Activated T-cell treated with anti-CD3 and anti-CD28 coated beads, Interleukin-2, amount 50 U/mL, for 48 hours (primary cell): Measurements from ENCODE around the gene KCNK16.

Source experiments
- DNase-seq, 2 experiments: peaks; one replicate each; pipeline ENCODE4 v3.0.0-alpha.2; 2020

KCNK16 gene

GRCh38 chr6:39273406-39273821 lies 49.1 kb downstream of the KCNK16 start:
- no peak for DNase-seq

GRCh38 chr6:39269961-39270360 lies 52.5 kb downstream of the KCNK16 start:
- no peak for DNase-seq

DNA sequence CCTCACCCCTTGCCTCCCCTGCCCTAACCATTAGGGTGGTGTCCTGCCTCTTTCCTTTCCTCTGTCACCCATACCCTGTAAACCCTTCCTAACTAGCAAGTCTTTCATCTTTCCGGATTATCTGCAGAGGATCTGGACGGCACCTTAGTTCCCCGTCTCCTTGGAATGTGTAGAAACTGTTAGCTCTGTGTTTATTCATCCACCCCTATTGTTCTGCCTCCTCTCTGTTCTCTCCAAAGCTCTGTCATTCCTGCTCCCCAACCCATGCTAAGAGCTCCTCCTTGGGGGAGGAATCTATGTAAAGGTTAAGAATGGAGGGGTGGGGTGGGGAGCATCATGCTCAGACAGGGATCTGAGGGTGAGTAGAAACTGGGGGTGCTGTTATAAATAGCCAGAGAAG lies 53.8 kb downstream of the KCNK16 start:
- DNase-seq = no peak

DNA sequence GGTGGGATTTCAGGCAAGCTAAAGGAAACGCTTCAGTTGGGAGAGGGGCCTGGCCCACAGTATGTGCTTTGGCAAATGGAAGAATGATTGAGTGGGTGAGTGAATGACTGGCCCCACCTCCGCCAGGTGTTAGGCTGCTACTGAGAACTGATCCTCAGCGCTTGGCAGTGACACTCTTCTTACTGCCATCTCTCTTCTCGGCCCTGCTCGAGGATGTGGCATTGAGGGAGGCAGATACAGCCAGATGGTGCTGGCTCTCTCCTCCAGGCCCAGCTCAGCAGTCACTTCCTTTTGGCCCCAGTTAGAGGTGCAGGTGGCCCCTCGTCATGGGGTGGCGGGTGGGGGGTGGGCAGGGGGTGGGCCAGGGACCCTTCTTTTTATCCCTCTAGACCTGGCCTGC lies 54.3 kb downstream of the KCNK16 start:
- no peak for DNase-seq

- peak; percentile 21 to 22 for DNase-seq
These were observed 55.6 kb downstream of the KCNK16 start for GRCh38 chr6:39266782-39267355.

DNA sequence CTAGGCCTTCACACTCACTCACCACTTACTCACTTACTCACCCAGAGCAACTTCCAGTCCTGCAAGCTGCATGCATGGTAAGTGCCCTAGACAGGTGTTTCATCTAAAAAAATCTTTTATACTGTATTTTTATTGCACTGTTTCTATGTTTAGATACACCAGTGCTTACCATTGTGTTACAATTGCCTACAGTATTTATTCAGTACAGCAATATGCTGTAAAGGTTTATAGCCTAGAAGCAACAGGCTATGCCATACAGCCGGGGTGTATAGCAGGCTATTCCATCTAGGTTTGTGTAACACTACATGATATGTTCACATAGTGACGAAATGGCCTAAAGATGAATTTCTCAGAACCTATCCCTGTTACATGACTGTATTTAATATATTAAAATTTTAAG lies 56.1 kb downstream of the KCNK16 start:
- no peak for DNase-seq
